ENCODE data around the gene MGAT1.
"Not testable (repeated sequence)": the region's sequence is repeated elsewhere in the genome, so short reads cannot be mapped to it uniquely, and the experiment has no call there.

Gene MGAT1

DNA sequence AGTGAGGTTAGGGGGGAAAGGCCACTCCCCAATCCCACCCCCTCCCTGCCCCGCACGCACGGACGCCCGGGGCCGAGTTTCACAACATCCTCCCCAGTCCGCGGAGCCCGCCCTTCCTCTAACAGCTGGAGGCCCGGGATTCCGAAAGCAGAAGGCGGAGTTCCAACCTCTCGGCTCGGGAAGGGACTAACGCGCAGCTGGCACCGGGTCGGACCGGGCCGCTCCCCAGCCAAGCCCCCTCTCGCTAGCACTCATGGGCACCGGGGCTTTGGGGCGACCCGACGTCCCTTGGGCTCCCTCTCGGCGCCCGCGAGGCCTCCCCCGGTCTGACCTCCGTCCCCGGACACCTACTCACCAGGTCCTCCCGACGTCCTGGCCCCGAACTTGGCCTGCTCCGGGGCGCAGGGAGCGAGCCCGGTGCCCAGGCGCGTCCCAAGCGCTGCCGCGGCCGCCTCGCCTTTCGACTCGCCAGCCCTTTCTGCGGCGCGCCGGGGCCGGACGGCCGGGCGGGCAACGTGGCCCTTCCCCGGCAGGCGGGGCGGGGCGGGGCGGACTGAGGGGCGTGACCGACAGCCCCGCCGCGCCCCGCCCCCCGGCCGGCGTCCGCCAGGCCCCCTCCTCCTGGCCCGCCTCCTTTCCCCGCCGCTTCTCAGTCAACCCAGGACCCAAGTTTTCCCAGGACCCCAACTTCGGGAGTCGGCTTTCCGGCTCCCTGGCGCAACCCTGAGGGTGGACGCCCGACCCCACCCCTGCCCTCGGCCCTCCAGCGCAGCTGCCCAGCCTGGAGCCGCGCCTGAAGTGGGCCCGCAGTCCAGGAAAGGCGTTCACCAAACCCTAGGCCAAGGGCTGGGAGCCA is at the start of gene MGAT1:
MGAT1 (minus strand) TSS at position 482 of the 856 bp plus-strand sequence. CDS start 9,835 bp downstream, outside the sequence.
- DNase-seq (ENCODE audit: low spot score): peak; percentile 90

DNA sequence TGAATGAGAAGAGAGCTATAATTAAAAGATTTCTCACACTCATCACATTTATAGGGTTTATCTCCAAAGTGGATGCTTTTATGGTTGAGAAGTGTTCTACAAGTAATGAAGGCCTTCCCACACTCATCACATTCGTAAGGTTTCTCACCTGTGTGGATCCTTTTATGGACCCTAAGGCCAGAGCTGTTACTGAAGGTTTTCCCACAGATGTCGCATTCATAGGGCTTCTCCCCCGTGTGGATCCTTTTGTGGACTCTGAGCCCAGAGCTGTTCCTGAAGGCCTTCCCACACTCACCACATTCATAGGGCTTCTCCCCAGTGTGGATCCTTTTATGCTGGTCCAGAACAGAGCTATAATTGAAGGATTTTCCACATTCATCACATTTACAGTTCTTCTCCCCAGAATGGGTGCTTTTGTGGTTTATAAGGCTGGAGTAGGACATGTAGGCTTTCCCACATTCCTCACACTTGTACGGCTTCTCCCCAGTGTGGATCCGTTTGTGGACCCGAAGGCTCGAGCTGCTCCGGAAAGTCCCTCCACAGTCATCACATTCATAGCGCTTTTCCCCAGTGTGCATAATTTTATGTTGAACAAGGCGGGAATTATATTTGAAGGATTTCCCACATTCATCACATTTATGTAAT is 48.0 kb upstream of the MGAT1 start:
- DNase-seq (ENCODE audit: low spot score): no peak

DNA sequence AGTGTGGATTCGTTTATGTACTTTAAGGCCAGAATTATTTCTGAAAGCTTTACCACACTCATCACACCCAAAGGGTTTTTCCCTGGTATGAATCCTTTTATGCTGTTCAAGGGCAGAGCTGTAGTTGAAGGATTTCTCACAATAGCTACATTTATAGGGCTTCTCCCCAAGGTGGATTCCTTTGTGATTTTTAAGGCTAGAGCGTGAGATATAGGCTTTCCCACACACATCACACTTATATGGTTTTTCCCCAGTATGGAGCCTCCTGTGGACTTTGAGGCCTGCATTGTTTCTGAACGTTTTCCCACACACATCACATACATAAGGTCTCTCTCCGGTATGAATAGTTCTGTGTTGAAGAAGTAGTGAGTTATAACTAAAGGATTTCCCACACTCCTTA is 47.2 kb upstream of the MGAT1 start:
- DNase-seq (ENCODE audit: low spot score): no peak

DNA sequence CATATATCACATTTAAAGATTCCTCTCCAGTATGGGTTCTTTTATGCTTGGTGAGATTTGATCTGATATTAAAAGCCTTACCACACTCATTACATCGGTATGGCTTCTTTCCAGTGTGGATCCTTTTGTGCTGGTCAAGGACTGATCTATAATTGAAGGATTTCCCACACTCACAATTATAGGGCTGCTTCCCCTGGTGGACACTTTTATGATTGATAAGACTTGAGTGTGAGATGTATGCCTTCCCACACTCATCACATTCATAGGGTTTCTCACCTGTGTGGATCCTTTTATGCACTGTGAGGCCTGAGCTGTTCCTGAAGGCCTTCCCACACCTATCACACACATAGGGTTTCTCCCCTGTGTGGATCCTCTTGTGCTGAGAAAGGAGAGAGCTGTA is 46.3 kb upstream of the MGAT1 start:
- no peak for DNase-seq (ENCODE audit: low spot score)

DNA sequence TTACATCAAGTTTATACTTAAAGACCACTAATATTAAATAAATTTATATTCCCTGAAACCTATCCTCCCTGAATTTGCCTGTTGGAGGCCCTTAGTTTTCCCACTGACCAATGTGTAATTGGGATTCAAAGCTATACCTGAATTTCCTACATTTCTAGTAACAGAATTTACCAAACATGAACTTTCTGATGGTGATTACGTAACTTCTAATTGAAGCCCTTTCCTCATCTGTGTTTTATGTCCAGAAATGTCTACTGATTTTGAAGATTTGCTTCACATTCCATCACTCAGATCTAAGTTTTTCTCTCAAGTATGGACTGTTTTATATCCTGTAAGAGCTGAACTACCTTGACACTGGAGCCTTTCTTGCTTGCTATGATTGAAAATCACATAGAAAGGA is 45.7 kb upstream of the MGAT1 start:
- no peak for DNase-seq (ENCODE audit: low spot score)

DNA sequence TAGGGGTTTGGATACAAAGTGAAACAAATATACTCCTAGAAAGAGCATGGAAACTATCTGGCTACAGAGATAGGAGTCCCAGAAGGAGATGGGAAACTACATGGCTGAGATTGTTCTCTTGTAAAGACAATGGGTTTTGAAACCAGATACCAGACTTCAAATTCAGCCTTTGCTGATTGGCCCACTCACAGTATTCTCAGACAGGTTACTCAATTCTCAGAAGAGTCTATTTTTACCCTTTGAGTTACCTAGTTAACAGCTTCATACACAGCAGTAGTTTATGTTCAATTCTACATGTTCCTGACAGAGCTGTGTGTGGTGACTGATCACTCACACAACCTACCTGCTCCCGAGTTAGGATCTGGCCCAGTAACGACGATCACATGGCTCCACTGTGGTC is 44.4 kb upstream of the MGAT1 start:
- no peak for DNase-seq (ENCODE audit: low spot score)

DNA sequence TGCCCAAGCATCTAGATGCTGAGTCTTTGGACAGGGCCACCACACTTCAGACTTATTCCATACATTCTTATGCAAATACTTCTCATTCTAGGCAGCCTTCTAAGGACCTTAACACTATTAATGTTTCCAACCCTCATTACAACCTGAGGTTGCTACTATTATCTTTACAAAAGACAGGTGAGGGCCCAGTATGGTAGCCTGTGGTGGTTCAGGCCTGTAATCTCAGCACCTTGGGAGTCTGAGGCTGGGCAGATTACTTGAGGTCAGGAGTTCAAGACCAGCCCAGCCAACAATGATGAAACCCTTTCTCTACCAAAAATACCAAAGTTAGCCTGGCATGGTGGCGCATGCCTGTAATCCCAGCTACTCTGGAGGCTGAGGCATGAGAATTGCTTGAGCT is 42.3 kb upstream of the MGAT1 start:
- DNase-seq (ENCODE audit: low spot score): no peak

DNA sequence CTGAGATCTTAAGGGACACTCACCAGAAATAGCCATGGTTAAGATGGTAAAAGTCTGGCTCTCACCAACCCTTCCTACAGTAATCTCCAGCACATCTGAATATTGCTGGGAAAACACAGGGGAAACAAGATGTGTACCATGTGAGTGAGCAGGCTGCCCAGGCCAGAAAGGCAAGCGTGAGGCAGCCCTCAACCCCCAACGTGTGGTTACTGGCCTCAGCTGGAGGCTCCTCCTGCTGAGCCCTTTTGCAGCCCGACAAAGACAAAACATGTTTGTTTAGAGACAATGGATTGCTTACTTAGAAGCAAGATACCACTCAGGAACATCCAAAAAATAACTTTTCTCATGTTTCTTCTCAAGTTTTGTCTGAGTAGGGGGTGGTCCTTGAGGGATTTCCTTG is 41.8 kb upstream of the MGAT1 start:
- DNase-seq (ENCODE audit: low spot score): no peak

DNA sequence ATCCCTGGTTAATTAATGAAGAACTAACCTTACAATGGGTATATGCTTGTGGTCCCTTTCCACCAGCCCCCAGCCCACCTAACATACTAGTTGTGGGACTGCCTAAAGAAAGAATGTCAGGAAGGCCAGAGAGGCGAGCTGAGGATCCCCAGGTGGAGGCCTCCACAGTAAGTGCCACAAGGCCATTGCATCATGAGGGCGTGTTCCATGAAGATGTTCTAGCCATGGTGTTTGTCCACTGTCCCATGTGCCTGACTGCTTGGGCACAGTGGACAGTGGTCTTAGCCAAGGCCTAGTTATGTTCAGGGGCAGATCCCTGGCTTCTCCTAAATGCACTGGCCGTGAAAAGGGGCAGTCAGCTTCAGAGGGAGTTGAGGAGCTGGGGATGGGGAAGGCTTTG is 37.3 kb upstream of the MGAT1 start:
- no peak for DNase-seq (ENCODE audit: low spot score)

DNA sequence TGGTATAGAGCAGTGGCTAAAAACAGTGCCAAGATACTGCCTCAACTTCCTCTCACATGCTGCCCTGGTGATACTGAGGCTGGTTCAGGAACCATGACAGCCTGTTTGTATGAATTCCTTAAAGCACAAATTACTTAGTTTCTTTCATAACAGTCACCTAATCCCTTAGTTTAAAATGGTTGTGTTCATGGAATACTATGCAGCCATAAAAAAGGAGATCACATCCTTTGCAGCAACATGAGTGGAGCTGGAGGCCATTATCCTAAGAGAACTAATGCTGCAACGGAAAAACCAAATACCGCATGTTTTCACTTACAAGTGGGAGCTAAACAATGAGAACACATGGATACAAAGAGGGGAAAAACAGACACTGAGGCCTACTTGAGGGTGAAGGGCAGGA is 36.6 kb upstream of the MGAT1 start:
- no peak for DNase-seq (ENCODE audit: low spot score)

DNA sequence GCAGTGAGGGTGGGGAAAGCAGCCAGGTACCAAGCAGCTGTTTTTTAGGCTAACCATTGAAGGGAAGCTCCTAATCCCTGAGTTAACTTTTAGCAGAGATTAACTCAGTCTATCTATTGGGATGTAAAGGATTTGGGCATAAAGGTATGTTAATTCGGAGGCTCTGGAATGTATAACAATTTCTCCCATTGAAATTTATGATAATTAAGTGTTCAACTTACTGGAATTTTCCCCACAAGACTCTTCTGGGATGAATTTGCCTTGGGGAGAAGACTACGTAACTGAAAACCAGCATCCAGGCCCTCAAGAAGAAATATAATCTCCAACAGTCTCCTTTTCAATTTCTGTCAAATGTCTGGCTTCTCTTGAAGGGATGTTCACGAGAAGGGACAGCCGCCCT is 34.9 kb upstream of the MGAT1 start:
- DNase-seq (ENCODE audit: low spot score): no peak

DNA sequence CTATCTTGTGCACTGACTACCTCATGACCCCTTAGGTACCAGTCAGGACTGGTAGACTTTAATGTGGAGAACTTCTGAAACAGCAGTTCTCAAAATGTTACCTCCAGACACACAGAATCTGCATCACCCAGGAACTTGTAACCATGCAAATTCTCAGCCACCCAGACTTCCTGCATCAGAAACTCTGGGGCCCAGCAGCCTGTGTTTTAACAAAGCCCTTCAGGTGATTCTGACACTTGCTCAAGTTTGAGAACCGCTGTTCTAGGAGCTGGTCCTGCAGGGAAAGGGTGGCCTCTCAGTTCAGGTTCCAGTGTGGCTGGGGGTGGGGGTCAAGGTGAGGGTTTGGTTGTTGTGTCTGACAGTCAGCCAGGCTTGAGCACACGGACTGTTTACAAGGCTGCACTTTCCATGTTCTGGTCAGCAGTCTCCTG is 30.0 kb upstream of the MGAT1 start:
- no peak for DNase-seq (ENCODE audit: low spot score)

DNA sequence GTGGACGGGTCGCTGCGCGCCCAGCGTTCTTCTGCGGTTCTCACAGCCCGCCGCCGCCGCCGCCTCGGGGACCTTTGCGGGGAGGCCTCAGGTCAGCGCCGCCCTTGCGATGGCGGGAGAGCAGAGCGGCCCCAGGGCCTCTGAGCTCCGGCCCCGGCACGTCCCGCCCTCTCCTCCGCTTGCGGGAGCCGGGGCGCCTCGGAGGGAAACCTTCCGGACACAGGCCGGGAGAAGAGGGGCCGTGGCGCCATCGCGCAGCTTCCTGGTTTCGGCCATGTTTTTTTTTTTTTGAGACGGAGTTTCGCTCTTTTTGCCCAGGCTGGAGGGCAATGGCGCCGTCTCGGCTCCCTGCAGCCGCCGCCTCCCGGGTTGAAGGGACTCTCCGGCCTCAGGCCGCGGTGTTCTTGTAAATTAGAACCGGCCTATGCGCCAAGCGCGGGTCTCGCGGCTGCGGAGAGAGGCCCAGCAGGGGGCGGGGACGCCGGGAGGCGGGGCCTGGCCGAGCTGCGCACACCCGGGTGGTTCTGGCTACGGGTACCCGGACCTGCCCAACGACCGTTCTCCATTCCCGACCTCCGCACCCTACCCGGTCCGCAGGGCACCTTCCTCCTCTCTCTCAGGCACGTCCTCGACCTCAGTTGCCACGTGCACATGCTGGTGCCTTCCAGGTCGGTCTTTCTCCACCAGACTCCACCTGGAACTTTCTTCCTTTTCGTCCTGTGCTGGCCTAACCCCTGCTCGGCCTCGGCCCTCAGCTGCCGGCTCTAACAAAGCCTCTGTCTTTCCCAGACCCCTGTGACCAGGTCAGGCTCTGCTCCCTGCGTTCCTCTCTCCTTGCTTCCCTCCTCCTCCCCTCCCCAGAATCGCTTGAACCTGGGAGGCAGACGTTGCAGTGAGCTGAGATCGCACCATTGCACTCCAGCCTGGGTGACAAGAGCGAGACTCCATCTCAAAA is 28.8 kb upstream of the MGAT1 start:
- peak; percentile 80 for DNase-seq (ENCODE audit: low spot score)

DNA sequence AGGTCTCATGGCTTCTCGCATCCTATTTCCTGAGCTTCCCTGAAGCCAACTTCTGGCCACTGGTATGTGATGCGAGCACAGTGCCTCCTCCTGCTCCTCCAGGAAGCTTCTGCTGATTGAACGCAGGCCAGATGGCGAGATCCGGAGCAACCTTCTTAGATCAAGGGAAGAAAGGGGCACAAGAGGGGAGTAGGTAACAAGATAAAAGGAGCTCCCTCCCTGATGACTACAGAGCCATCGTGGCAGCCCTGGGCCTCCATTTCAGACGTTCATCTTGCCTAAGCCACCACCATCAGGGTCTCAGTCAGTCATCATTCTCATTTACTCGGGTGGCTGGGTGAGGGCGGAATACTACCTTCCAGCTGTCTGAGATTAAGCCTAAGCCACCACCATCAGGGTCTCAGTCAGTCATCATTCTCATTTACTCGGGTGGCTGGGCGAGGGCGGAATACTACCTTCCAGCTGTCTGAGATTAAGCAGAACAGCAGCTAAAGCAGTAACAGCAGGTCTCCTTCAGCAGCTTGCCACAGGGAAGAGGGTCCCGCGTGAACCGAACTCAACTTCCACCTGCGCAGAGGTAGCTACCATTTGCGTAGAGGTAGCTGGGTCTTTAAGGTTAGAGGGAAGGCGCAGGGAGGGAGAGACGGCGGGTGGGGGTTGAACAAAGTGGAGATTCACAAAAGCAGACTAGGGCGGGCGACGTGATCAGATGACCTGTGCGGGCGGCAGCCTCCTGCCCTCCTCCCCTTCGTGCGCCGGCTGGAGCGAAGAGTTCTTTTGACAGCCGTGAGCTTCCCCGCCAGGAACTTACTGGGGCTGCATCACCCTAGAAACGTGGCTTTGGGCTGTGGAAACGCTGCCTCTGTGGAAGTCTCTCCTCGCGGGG is 27.9 kb upstream of the MGAT1 start:
- DNase-seq (ENCODE audit: low spot score): peak; percentile 36

DNA sequence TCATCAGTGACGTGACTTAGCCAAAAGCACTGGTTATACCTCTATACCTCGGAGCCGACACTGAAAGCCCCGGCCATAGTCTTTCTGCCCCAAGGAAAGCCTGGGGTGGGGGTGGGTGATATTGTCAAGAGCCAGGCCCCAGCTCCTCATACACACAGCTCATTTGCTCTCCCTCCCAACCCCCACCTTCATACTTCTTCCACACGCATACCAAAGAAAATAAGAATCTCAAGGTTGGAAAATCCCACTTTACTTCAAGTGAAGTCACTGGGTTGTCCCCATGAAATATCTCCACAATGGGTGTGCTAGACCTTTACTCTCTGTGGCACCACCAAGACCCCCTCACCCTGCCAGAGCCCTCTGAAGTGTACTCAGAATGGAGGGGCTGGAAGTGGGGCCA is 27.1 kb upstream of the MGAT1 start:
- DNase-seq (ENCODE audit: low spot score): no peak

DNA sequence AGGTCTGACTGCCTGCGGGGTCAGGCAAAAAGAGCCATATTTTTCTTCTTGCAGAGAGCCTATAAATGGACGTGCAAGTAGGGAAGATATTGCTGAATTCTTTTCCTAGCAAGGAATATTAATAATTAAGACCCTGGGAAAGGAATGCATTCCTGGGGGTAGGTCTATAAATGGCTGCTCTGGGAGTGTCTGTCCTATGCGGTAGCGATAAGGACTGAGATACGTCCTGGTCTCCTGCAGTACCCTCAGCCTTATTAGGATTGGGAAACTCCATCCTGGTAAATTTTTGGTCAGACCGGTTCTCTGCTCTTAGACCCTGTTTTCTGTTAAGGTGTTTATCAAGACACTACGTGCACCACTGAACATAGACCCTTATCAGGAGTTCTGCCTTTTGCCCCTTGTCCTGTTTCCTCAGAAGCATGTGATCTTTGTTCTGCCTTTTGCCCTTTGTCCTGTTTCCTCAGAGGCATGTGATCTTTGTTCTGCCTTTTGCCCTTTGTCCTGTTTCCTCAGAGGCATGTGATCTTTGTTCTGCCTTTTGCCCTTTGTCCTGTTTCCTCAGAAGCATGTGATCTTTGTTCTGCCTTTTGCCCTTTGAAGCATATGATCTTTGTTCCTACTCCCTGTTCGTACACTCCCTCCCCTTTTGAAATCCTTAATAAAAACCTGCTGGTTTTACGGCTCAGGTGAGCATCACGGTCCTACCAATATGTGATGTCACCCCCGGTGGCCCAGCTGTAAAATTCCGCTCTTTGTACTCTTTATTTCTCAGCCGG is 26.3 kb upstream of the MGAT1 start:
- DNase-seq (ENCODE audit: low spot score): not testable (repeated sequence)

DNA sequence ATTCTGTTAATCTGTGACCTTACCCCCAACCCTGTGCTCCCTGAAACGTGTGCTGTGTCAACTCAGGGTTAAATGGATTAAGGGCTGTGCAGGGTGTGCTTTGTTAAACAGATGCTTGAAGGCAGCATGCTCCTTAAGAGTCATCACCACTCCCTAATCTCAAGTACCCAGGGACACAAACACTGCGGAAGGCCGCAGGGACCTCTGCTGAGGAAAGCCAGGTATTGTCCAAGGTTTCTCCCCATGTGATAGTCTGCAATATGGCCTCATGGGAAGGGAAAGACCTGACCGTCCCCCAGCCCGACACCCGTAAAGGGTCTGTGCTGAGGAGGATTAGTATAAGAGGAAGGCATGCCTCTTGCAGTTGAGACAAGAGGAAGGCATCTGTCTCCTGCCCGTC is 24.8 kb upstream of the MGAT1 start:
- not testable (repeated sequence) for DNase-seq (ENCODE audit: low spot score)

DNA sequence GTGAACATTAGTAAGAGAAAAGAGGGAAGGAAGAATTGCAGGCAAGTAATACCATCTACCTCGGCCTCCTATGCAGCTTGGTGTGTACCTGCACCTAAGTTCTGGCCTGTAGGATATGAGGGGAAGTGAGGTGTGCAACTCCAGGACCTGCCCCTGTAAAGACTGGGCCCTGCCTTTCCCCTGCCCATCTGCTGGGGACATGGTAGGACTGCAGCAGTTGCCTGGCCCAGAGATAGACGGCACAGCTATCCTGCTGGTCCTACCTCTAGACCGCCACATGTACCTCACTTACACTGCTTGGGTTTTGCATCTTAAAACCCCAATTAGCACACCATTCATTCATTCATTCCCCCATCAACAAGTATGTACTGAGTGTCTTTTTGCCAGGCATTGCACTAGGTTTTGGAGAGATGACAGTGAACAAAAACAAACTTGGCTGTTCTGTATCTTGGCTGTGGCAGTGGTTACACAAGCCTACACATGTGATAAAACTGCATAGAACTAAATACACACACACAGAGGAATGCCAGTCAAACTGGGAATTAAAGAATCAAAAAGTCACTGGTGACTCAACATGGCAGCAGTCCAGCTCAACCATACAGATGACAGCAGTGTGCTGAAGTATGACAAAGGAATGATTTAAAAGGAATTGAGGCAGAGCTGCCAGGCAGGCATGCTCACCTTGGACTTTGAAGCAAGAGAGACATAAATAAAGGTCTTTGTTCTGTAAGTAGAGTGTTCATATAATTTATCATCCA is 23.3 kb upstream of the MGAT1 start:
- DNase-seq (ENCODE audit: low spot score): no peak

DNA sequence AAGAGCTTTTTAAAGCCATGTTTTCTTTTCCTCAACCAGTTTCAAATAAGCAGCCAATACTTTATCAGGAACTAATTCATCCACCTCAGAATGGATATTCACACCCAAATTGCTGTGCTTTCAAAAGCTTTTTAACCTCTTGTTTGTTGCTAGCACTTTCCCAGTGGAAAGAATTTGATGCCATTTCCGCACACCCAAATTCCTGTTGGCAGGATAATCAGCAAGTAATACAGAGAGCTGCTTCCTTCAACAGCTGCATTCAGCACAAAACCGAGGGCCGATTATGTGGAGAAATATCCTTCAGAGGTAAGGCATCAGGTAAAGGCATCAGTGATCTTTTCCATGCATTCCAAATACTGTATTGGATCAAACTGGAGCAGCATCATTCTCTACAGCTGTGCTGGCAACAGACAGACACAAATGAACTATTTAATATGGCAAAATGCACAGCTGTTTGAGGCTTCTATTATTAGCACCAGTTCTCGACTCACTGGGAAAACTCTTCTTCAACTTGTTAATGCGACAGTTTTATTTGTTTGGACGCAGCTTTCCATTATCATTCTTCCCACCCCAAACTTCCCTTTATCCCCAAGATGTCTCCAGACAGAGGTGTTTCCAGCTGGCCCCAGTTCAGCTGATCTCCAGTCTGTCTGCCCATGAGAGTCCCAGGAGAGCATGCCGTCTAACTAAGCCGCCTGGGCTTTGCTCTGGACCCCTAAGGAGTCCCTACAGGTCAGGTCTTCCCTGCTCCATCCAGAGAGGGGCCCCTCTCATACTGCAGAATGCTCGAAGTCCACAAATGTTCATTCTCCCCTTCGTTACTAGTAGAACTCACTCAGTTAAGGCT is 22.2 kb upstream of the MGAT1 start:
- DNase-seq (ENCODE audit: low spot score): no peak

Data from HuH-7.5 (cell line).